Measurements from ENCODE around the gene COPS6. TPM values are rescaled to one million over a fixed set of nuclear protein-coding genes. Genes with fewer than 3 reads are reported as not detected.
A peak's percentile ranks its signal among the peaks of the same experiment; 100 is the strongest.

Gene COPS6
- total RNA-seq, 2 experiments from 2014 or later, result 79.0 to 83.9 TPM

GRCh38 chr7:100115026-100115425, 26.3 kb downstream of the COPS6 start:
- Histone ChIP-seq H3K27ac (ENCODE audit: low read depth in 1 of 2, low read length in 2 of 2) (no peak overlapping the region), H3K27me3 (ENCODE audit: control insufficient read depth in 1 of 2, insufficient read depth in 2 of 2, low read length in 2 of 2) (no peaks in the 10 kb centered on the region), H3K4me3 (ENCODE audit: low read length) (no peak overlapping the region), H3K4me1 (ENCODE audit: insufficient read depth, low read length) (peaks cover 20% of the 10 kb centered on the region), H3K9me3 (ENCODE audit: control insufficient read depth in 1 of 2, insufficient read depth in 1 of 2, low read length in 2 of 2) (no peaks in the 10 kb centered on the region), H3K36me3 (ENCODE audit: insufficient read depth, low read length) (peaks cover 38% of the 10 kb centered on the region)
- TF ChIP-seq CTCF (IDR thresholded peaks at IDR 0.05), result no peak
- ChIA-PET CTCF (no interaction called here), POLR2A (no interaction called here)
- intact Hi-C loops (cut with DNase I, micrococcal nuclease), result no loop called here
- Mint-ChIP-seq H3K9me3 (no peaks in the 10 kb centered on the region), H3K4me1 (ENCODE audit: low read depth) (peaks cover 15% of the 10 kb centered on the region), H3K4me3 (no peak overlapping the region), H3K36me3 (ENCODE audit: low read depth) (peaks cover 57% of the 10 kb centered on the region), H3K27me3 (no peaks in the 10 kb centered on the region), H3K27ac (no peak overlapping the region)
- DNase-seq (no peak), ATAC-seq (ENCODE audit: poor library complexity) (no peak)

- ATAC-seq (ENCODE audit: poor library complexity), result no peak
- H3K4me1 ChIP-seq (ENCODE audit: insufficient read depth, low read length), result peaks cover 31% of the 10 kb centered on the region
- H3K4me3 ChIP-seq (ENCODE audit: low read length), result peak overlapping the region; percentile 93
- no peaks in the 10 kb centered on the region for H3K27me3 Mint-ChIP-seq
- H3K9me3 ChIP-seq (ENCODE audit: control insufficient read depth in 1 of 2, insufficient read depth in 1 of 2, low read length in 2 of 2), result no peaks in the 10 kb centered on the region
- ChIA-PET POLR2A (interaction anchor here (2.8 kb wide), 1 partner anchor 18 kb away, joined by 50 read pairs; the partner anchor contains the start of genes AP4M1 and MCM7), CTCF (no interaction called here)
- no peak for DNase-seq
- H3K36me3 ChIP-seq (ENCODE audit: insufficient read depth, low read length), result peaks cover 20% of the 10 kb centered on the region
- H3K4me3 Mint-ChIP-seq, result peak overlapping the region; percentile 98
- intact Hi-C loops (cut with DNase I, micrococcal nuclease), result loop anchor here (1.0 to 2.0 kb wide), 3 partner anchors 9 to 38 kb away; partner anchors contain the start of genes AP4M1 (in 2 of the 2), MCM7 (in 2 of the 2) and ZNF3 (in 1 of the 2)
- H3K27ac Mint-ChIP-seq, result peak overlapping the region; percentile 97
- H3K27ac ChIP-seq (ENCODE audit: low read depth in 1 of 2, low read length in 2 of 2), result peak overlapping the region; percentile 79 to 98
- no peaks in the 10 kb centered on the region for H3K27me3 ChIP-seq (ENCODE audit: control insufficient read depth in 1 of 2, insufficient read depth in 2 of 2, low read length in 2 of 2)
- peaks cover 38% of the 10 kb centered on the region for H3K36me3 Mint-ChIP-seq (ENCODE audit: low read depth)
- H3K4me1 Mint-ChIP-seq (ENCODE audit: low read depth), result peaks cover 23% of the 10 kb centered on the region
- no peaks in the 10 kb centered on the region for H3K9me3 Mint-ChIP-seq
- no peak for TF ChIP-seq CTCF (IDR thresholded peaks at IDR 0.05)
These were observed 29.8 kb downstream of the COPS6 start for GRCh38 chr7:100118388-100119071.

- H3K4me1 Mint-ChIP-seq (ENCODE audit: low read depth), result peaks cover 26% of the 10 kb centered on the region
- Histone ChIP-seq H3K36me3 (ENCODE audit: insufficient read depth, low read length) (peaks cover 17% of the 10 kb centered on the region), H3K4me1 (ENCODE audit: insufficient read depth, low read length) (peaks cover 31% of the 10 kb centered on the region), H3K4me3 (ENCODE audit: low read length) (peak within 1 kb of the TSS; percentile 93), H3K27ac (ENCODE audit: low read depth in 1 of 2, low read length in 2 of 2) (peak within 1 kb of the TSS; percentile 79 to 98), H3K27me3 (ENCODE audit: control insufficient read depth in 1 of 2, insufficient read depth in 2 of 2, low read length in 2 of 2) (no peaks in the 10 kb centered on the region), H3K9me3 (ENCODE audit: control insufficient read depth in 1 of 2, insufficient read depth in 1 of 2, low read length in 2 of 2) (no peaks in the 10 kb centered on the region)
- DNase-seq (peak; percentile 90 to 98 (median 96)), ATAC-seq (ENCODE audit: poor library complexity) (peak; percentile 70)
- peak within 1 kb of the TSS; percentile 98 for H3K4me3 Mint-ChIP-seq
- no peaks in the 10 kb centered on the region for H3K27me3 Mint-ChIP-seq
- TF ChIP-seq CTCF (IDR thresholded peaks at IDR 0.05), result no peak
- H3K36me3 Mint-ChIP-seq (ENCODE audit: low read depth), result peaks cover 34% of the 10 kb centered on the region
- ChIA-PET CTCF (interaction anchor here (1.0 to 1.6 kb wide), 7 partner anchors 8 to 98 kb away, joined by 3 to 14 read pairs (median 4); partner anchors contain the start of genes AP4M1 and MCM7), POLR2A (interaction anchor here (1.0 to 2.8 kb wide), 10 partner anchors 10 to 309 kb away, joined by 3 to 50 read pairs (median 10); partner anchors contain the start of genes AP4M1, COPS6, LAMTOR4 and MCM7)
- H3K9me3 Mint-ChIP-seq, result no peaks in the 10 kb centered on the region
- intact Hi-C loops (cut with DNase I, micrococcal nuclease), result loop anchor here (1.0 to 2.0 kb wide), 3 partner anchors 8 to 39 kb away; partner anchors contain the start of genes AP4M1 (in 2 of the 2), MCM7 (in 2 of the 2) and ZNF3 (in 1 of the 2)
- peak within 1 kb of the TSS; percentile 97 for H3K27ac Mint-ChIP-seq
These were observed 30.6 kb downstream of the COPS6 start, which contains the start of the genes CNPY4 and TAF6 for GRCh38 chr7:100119072-100119969. TSS of gene CNPY4 (plus strand) at chr7:100119634. CDS start at chr7:100119745, 111 bp downstream. TSS of gene TAF6 (minus strand) at chr7:100119358. CDS start at chr7:100114209, 5,149 bp downstream.

All from CD4-positive, alpha-beta T cell (primary cell).